GM23248 (cell line): Measurements from ENCODE around the gene TELO2. TPM values are rescaled to one million over a fixed set of nuclear protein-coding genes. Genes with fewer than 3 reads are reported as not detected.

Experiments
- DNase-seq: peaks from one replicate; pipeline ENCODE4 v3.0.0-alpha.2; 2015
- H2AFZ ChIP-seq: fragments of 200-600 bp; sonication (generic); 2 replicates; pipeline ENCODE4 v1.6.1; 2016; ENCODE audit warnings: antibody characterized with exemption
- H3F3A ChIP-seq: fragments of 200-600 bp; sonication (generic); 2 replicates; pipeline ENCODE4 v1.6.1; 2016; ENCODE audit warnings: mild to moderate bottlenecking, antibody characterized with exemption, mixed run types; ENCODE audit not compliant: insufficient read depth
- H3K27ac ChIP-seq: fragments of 200-600 bp; sonication (generic); 2 replicates; pipeline ENCODE4 v1.5.1; 2016; ENCODE audit warnings: mild to moderate bottlenecking
- H3K27me3 ChIP-seq: fragments of 200-600 bp; sonication (generic); replicated peaks from 2 replicates; pipeline ENCODE4 v1.6.1; 2016; ENCODE audit warnings: mild to moderate bottlenecking; ENCODE audit not compliant: insufficient read depth
- H3K36me3 ChIP-seq: fragments of 200-600 bp; sonication (generic); 2 replicates; pipeline ENCODE4 v1.6.1; 2016; ENCODE audit warnings: low read depth, mild to moderate bottlenecking
- H3K4me1 ChIP-seq: fragments of 200-600 bp; sonication (generic); 2 replicates; pipeline ENCODE4 v1.6.1; 2016; ENCODE audit warnings: mild to moderate bottlenecking; ENCODE audit not compliant: insufficient read depth
- H3K4me2 ChIP-seq: fragments of 200-600 bp; sonication (generic); one replicate; pipeline ENCODE4 v1.6.1; 2016; ENCODE audit warnings: mild to moderate bottlenecking; ENCODE audit not compliant: unreplicated experiment
- H3K4me3 ChIP-seq: fragments of 200-600 bp; sonication (generic); 2 replicates; pipeline ENCODE4 v1.5.1; 2016; ENCODE audit warnings: mild to moderate bottlenecking
- H3K79me2 ChIP-seq: fragments of 200-600 bp; sonication (generic); 2 replicates; pipeline ENCODE4 v1.6.1; 2016; ENCODE audit warnings: mild to moderate bottlenecking; ENCODE audit not compliant: insufficient read depth
- H3K9ac ChIP-seq: fragments of 200-600 bp; sonication (generic); 2 replicates; pipeline ENCODE4 v1.6.1; 2016; ENCODE audit warnings: mild to moderate bottlenecking
- H3K9me2 ChIP-seq: fragments of 200-600 bp; sonication (generic); 2 replicates; pipeline ENCODE4 v1.6.1; 2016; ENCODE audit warnings: mixed run types, mild to moderate bottlenecking, moderate library complexity; ENCODE audit not compliant: insufficient read depth
- H3K9me3 ChIP-seq: fragments of 200-600 bp; sonication (generic); one replicate; pipeline ENCODE4 v1.6.1; 2017; ENCODE audit warnings: low read depth
- H4K20me1 ChIP-seq: fragments of 200-600 bp; sonication (generic); 2 replicates; pipeline ENCODE4 v1.6.0; 2016; ENCODE audit not compliant: insufficient read depth
- EZH2 ChIP-seq: fragments of 200-600 bp; sonication (generic); IDR thresholded peaks from 2 replicates; pipeline ENCODE4 v1.6.1; 2018; ENCODE audit warnings: antibody characterized with exemption, mild to moderate bottlenecking; ENCODE audit not compliant: insufficient read depth, poor library complexity, severe bottlenecking
- EZH2phosphoT487 ChIP-seq: fragments of 200-600 bp; sonication (generic); IDR thresholded peaks from 2 replicates; pipeline ENCODE4 v1.6.1; 2018; ENCODE audit warnings: antibody characterized with exemption, moderate library complexity, mild to moderate bottlenecking, low read depth; ENCODE audit not compliant: insufficient read depth
- WGBS, 2 experiments: methylation state at CpG; one replicate each; pipeline ENCODE4 v1.1.6; 2015 to 2017; ENCODE audit warnings: low lambda C conversion rate in 2 of 2, low coverage in 1 of 2; ENCODE audit errors: missing lambda C conversion rate in 2 of 2; 5-methylcytosine and 5-hydroxymethylcytosine counted together
- in situ Hi-C: fragments of 300-500 bp; cut with MboI; formaldehyde crosslinking; loops from 2 replicates; pipeline ENCODE4 v1.15.0; 2020
- polyA plus RNA-seq: library from polyadenylated mRNA; unstranded; fragments of >200 nt; fragmentation: Nextera tagmentation; extraction: Ambion mirVana; gene quantifications from 2 replicates; pipeline ENCODE4 v1.2.1, GENCODE V29; 2016
- total RNA-seq: library from RNA; depleted of rRNA; stranded (reverse); fragments of >200 nt; shearing (Covaris generic); gene quantifications from 2 replicates; pipeline ENCODE4 v1.2.3, GENCODE V29; 2014

Gene TELO2
- total and polyA plus RNA-seq, 2 experiments from 2014 or later = 29.3 to 30.5 TPM

- H2AFZ ChIP-seq = no peak overlapping the region
- H3K36me3 ChIP-seq = no peaks in the 10 kb centered on the region; the same call in 1 of the 2 replicates
- H3K9ac ChIP-seq = no peak overlapping the region
- peaks cover 5% of the 10 kb centered on the region; the same call in 1 of the 2 replicates for H3K4me1 ChIP-seq
- no peak overlapping the region for H3K4me2 ChIP-seq
- peaks cover 13% of the 10 kb centered on the region for H3F3A ChIP-seq
- no peak overlapping the region for H3K27ac ChIP-seq
- no peaks in the 10 kb centered on the region for H3K9me3 ChIP-seq
- DNase-seq = no peak
- no peaks in the 10 kb centered on the region for H3K27me3 ChIP-seq
- H3K4me3 ChIP-seq = no peak overlapping the region
- H3K9me2 ChIP-seq = no peaks in the 10 kb centered on the region
- in situ Hi-C loops = no loop called here
- peaks cover 74% of the 10 kb centered on the region for H3K79me2 ChIP-seq
- no peaks in the 10 kb centered on the region for H4K20me1 ChIP-seq
- TF ChIP-seq EZH2phosphoT487 (no peak), EZH2 (no peak)
- WGBS, 2 experiments = 100% methylated on average over 2 of the region's 2 CpGs
Observed at GRCh38 chr16:1542166-1542500, 49.0 kb downstream of the TELO2 start.

GRCh38 chr16:1542533-1542932 lies 49.4 kb downstream of the TELO2 start:
- Histone ChIP-seq H3K79me2 (peaks cover 74% of the 10 kb centered on the region), H2AFZ (no peak overlapping the region), H3K4me1 (peaks cover 5% of the 10 kb centered on the region; the same call in 1 of the 2 replicates), H3K4me2 (no peak overlapping the region), H3K9ac (no peak overlapping the region), H3K9me3 (no peaks in the 10 kb centered on the region), H3F3A (peaks cover 13% of the 10 kb centered on the region), H3K27ac (no peak overlapping the region; the same call in 1 of the 2 replicates), H3K4me3 (no peak overlapping the region), H4K20me1 (no peaks in the 10 kb centered on the region), H3K27me3 (no peaks in the 10 kb centered on the region), H3K36me3 (no peaks in the 10 kb centered on the region; the same call in 1 of the 2 replicates), H3K9me2 (no peaks in the 10 kb centered on the region)
- in situ Hi-C loops = no loop called here
- no peak for DNase-seq
- no peak for TF ChIP-seq EZH2
- TF ChIP-seq EZH2phosphoT487 = no peak
- 93 to 94% methylated on average over 16 to 18 of the region's 18 CpGs for WGBS, 2 experiments

GRCh38 chr16:1543085-1543896 lies 50.1 kb downstream of the TELO2 start:
- H3K4me1 ChIP-seq = peaks cover 5% of the 10 kb centered on the region; the same call in 1 of the 2 replicates
- no peak for TF ChIP-seq EZH2phosphoT487
- TF ChIP-seq EZH2 = no peak
- no peak overlapping the region for H3K4me3 ChIP-seq
- H3K9me3 ChIP-seq = no peaks in the 10 kb centered on the region
- peaks cover 74% of the 10 kb centered on the region for H3K79me2 ChIP-seq
- H4K20me1 ChIP-seq = no peaks in the 10 kb centered on the region
- H3F3A ChIP-seq = peaks cover 13% of the 10 kb centered on the region
- no peak overlapping the region for H2AFZ ChIP-seq
- H3K27me3 ChIP-seq = no peaks in the 10 kb centered on the region
- 0 out of 2 replicates have a peak overlapping the region, but pooled peaks have one; percentile 7 for H3K9ac ChIP-seq
- peak overlapping the region; percentile 66 for H3K27ac ChIP-seq
- peak; percentile 88 for DNase-seq
- 45 to 47% methylated on average over 26 to 30 of the region's 30 CpGs for WGBS, 2 experiments
- no peaks in the 10 kb centered on the region; the same call in 1 of the 2 replicates for H3K36me3 ChIP-seq
- H3K4me2 ChIP-seq = peak overlapping the region; percentile 6
- H3K9me2 ChIP-seq = no peaks in the 10 kb centered on the region
- in situ Hi-C loops = no loop called here

- 75 to 77% methylated on average over 26 of the region's 26 CpGs for WGBS, 2 experiments
- Histone ChIP-seq H3K4me3 (no peak overlapping the region), H3K36me3 (peaks cover 4% of the 10 kb centered on the region; the same call in 1 of the 2 replicates), H3K27ac (no peak overlapping the region), H3K79me2 (peaks cover 74% of the 10 kb centered on the region), H3K4me1 (peaks cover 5% of the 10 kb centered on the region; the same call in 1 of the 2 replicates), H3K9me3 (no peaks in the 10 kb centered on the region), H3K9ac (no peak overlapping the region), H3F3A (peaks cover 13% of the 10 kb centered on the region), H4K20me1 (no peaks in the 10 kb centered on the region), H3K4me2 (no peak overlapping the region), H3K27me3 (no peaks in the 10 kb centered on the region), H2AFZ (no peak overlapping the region), H3K9me2 (no peaks in the 10 kb centered on the region)
- TF ChIP-seq EZH2phosphoT487 = no peak
- no peak for TF ChIP-seq EZH2
- DNase-seq = no peak
- in situ Hi-C loops = no loop called here
Observed at GRCh38 chr16:1545044-1546040, 52.2 kb downstream of the TELO2 start.
